Ovary (tissue), 3 donors: ENCODE data around the gene ITGB5.

Source experiments
- POLR2A ChIP-seq: fragments of 450-650 bp; IDR thresholded peaks from one replicate; pipeline ENCODE4 v1.6.1; 2017; ENCODE audit warnings: antibody characterized with exemption, mild to moderate bottlenecking, moderate library complexity
- TF ChIP-seq, protein P1 (sequence below), 3 donors: fragments of 450-650 bp in 2 of 3; fragments of 200-600 bp in 1 of 3; IDR thresholded peaks; one replicate each; pipeline versions ENCODE4 v1.5.1 to v1.8.0; 2016 to 2022; ENCODE audit warnings: antibody characterized with exemption in 3 of 3, mild to moderate bottlenecking in 1 of 3
- donor health status: DM: no; HTN: no; CAD: no.

DNA sequence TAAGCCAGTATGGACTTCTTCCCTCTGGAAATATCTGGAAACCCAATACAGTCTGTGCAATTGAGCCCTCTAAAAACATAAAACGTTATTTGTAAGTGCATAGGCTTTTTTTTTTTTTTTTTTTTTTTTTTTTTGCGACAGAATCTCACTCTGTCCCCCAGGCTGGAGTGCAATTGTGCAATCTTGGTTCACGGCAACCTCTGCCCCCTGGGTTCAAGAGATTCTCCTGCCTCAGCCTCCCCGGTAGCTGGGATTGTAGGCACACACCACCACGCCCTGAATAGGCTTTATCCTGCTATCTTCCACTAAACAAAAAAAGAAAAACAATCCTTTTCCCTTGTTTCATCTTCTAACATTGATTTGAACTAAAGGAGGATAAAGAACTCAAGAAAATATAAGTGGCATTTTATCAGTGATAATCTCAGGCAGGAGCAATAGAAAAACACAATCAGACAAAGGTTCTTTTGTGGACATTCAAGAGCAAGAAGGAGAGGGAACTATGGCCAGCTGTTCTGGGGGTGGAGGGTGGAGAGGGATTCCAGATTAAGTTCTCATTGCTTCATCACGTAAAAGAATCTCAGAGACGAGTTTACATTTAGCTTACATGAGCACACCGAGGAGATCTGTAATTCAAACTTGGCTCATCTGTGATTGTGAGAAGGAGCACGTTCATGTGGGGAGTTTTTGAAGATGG, 68.6 kb downstream of the ITGB5 start:
- TF ChIP-seq, protein P1, sequence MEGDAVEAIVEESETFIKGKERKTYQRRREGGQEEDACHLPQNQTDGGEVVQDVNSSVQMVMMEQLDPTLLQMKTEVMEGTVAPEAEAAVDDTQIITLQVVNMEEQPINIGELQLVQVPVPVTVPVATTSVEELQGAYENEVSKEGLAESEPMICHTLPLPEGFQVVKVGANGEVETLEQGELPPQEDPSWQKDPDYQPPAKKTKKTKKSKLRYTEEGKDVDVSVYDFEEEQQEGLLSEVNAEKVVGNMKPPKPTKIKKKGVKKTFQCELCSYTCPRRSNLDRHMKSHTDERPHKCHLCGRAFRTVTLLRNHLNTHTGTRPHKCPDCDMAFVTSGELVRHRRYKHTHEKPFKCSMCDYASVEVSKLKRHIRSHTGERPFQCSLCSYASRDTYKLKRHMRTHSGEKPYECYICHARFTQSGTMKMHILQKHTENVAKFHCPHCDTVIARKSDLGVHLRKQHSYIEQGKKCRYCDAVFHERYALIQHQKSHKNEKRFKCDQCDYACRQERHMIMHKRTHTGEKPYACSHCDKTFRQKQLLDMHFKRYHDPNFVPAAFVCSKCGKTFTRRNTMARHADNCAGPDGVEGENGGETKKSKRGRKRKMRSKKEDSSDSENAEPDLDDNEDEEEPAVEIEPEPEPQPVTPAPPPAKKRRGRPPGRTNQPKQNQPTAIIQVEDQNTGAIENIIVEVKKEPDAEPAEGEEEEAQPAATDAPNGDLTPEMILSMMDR (IDR thresholded peaks at IDR 0.05): no peak
- TF ChIP-seq POLR2A: no peak
